Astrocyte of the spinal cord (primary cell): ENCODE data around the gene TRPV4.

ENCODE experiments used
- DNase-seq: peaks from one replicate; pipeline ENCODE4 v3.0.0; 2011; ENCODE audit warnings: low read depth, low spot score
- H3K4me3 ChIP-seq: 2 replicates; pipeline ENCODE4 v1.5.1; 2011; ENCODE audit warnings: low read depth, mild to moderate bottlenecking, low read length, moderate library complexity
- CTCF ChIP-seq: IDR thresholded peaks from 2 replicates; pipeline ENCODE4 v1.5.1; 2012; ENCODE audit warnings: low read depth, mild to moderate bottlenecking, low read length, inconsistent platforms
- in situ Hi-C: cut with HindIII; loops from 2 replicates; pipeline ENCODE4 v1.10.0; 2017; ENCODE audit warnings: low sequenced_read_pairs

Gene TRPV4

DNA sequence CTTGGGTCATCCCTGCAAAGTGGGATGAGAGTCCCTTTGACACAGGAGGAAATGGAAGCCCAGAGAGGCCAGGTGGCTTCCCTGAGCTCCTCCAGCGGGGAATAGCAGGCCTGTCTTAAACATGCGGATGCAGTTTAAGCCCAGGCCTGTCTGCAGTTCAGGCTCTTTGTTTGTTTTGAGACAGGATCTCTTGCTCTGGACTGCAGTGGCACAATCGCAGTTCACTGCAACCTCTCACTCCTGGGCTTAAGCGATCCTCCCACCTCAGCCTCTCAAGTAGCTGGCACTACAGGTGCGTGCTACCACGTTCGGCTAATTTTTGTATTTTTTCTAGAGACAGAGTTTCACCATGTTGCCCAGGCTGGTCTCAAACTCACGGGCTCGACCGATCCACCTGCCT is 3.5 kb downstream of the TRPV4 start:
- in situ Hi-C loops: no loop called here
- no peak for TF ChIP-seq CTCF
- no peak overlapping the region for H3K4me3 ChIP-seq
- no peak for DNase-seq

- no peak for DNase-seq
- TF ChIP-seq CTCF: no peak
- no peak overlapping the region for H3K4me3 ChIP-seq
- in situ Hi-C loops: no loop called here
Measured at GRCh38 chr12:109828754-109829511, 4.3 kb downstream of the TRPV4 start.

DNA sequence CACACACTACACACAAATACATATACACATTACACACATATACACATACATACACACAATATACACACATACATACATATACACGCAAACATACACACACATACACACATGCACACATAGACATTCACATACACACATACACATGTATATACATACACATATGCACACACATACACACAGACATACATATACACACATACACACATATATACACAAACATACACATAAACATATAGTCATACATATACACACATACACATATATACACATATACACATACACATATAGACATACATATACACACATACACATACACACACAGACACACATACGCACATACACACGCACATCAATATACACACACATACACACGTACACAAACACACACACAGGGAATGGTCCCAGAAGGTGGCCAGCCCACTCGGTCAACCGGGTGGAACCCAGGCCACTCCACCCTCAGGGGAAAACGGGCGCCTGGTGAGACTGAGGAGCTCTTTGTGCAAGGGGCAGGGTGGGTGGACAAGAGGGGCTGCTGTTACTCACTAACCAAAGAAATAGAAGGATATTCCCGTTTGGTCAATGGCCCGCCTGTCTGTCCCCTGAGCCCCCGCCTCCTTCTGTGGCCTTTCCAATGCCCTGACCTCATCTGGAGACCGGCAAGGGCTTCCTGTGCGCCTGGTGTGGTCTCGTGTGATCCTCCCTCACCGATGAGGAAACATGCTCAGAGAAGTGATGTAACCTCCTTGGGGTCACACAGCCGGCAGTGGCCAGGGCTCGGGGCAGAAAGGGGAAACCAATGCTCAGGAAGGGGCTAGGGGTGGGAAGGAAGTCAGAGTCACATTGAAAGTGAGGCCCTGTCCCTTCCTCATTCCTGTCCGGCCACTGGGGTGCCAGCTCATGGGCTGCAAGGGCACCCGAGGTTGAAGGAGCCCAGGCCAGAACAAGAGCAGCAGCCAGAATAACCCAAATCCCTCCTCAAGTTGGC is 5.3 kb downstream of the TRPV4 start:
- no peak for DNase-seq
- no peak for TF ChIP-seq CTCF
- H3K4me3 ChIP-seq: no peak overlapping the region
- in situ Hi-C loops: no loop called here

DNA sequence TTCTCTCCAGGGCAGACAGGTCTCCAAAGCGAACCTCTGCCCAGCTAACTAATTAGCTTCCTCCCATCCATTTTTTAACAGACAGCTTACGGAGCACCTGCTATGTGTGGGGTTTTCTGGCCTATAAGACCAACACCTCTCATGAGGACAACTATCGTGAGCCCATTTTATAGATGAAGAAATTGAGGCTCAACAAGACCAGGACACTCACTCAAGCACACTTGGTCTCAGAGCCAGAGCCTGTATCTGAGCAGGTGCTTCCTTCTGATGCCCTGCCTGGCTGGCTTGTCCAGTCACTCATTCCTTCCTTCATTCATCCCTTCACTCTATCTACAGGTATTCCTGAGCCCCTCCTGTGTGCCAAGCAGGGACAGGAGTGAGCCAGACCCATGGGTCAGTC is 6.1 kb downstream of the TRPV4 start:
- in situ Hi-C loops: no loop called here
- H3K4me3 ChIP-seq: no peak overlapping the region
- no peak for DNase-seq
- no peak for TF ChIP-seq CTCF

DNA sequence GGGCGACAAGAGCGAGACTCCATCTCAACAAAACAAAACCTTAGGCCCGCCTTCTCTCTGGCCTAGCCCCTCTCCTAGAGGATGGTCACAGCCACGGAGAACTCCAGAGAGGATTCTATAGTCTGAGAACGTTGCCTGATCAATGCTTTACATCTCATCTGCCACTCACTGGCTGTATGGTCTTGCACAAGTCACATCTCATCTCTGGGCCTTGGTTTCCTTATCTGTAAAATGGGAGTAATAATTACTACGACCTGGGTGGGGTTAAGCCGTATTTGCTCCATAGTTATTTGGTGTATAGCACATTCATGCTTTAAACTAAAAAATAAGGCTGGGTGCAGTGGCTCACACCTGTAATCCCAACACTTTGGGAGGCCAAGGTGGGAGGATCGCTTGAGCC is 8.5 kb downstream of the TRPV4 start:
- no peak overlapping the region for H3K4me3 ChIP-seq
- in situ Hi-C loops: no loop called here
- DNase-seq: no peak
- no peak for TF ChIP-seq CTCF

DNA sequence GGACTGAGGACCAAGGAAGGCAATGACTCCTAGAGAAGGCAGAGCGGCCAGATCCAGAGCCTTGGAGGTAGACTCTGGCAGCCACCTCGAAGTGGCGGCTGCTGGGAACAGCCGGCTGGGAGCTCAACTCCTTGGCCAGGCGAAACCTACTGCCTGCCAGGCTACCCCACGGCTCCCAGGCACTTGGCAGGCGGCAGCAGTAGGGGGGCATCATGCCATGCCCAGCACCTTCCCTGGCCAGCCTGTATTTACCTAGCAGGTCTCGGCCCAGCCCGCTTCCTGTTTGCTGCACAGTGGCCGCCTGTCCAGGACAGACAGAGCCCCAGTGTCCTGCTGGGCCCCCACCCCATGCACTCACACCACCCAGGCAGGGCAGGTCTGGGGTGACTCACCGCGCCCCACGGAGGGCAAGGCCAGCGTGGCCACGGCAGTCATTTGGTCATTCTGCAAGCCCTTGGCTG is 10.2 kb downstream of the TRPV4 start:
- no peak for TF ChIP-seq CTCF
- in situ Hi-C loops: no loop called here
- no peak overlapping the region for H3K4me3 ChIP-seq
- no peak for DNase-seq
